NCI-H2081 treated with DMSO at 0.1 percent for 48 hours (cell line): ENCODE results near the gene PRKX.
"Not testable (repeated sequence)": the region's sequence is repeated elsewhere in the genome, so short reads cannot be mapped to it uniquely, and the experiment has no call there.

Source experiments
- DNase-seq: peaks from one replicate; lab custom pipeline; 2025; lab: John Stamatoyannopoulos, UW

Gene PRKX

GRCh38 chrX:3711331-3711917 lies 2.0 kb downstream of the PRKX start:
- DNase-seq, result no peak

GRCh38 chrX:3707673-3708274 lies 5.7 kb downstream of the PRKX start:
- DNase-seq, result not testable (repeated sequence)

- DNase-seq, result no peak
Observed at GRCh38 chrX:3706481-3706880, 7.0 kb downstream of the PRKX start.

- DNase-seq, result not testable (repeated sequence)
Observed at GRCh38 chrX:3703251-3703650, 10.2 kb downstream of the PRKX start.

GRCh38 chrX:3702095-3702494 lies 11.4 kb downstream of the PRKX start:
- DNase-seq, result not testable (repeated sequence)

GRCh38 chrX:3701445-3701928 lies 12.0 kb downstream of the PRKX start:
- not testable (repeated sequence) for DNase-seq

GRCh38 chrX:3699821-3700381 lies 13.5 kb downstream of the PRKX start:
- DNase-seq, result no peak

GRCh38 chrX:3697701-3698279 lies 15.7 kb downstream of the PRKX start:
- peak; percentile 67 for DNase-seq

- DNase-seq, result no peak
Observed at GRCh38 chrX:3697220-3697684, 16.2 kb downstream of the PRKX start.

- no peak for DNase-seq
Observed at GRCh38 chrX:3695536-3695935, 17.9 kb downstream of the PRKX start.

- DNase-seq, result no peak
Observed at GRCh38 chrX:3690140-3690539, 23.3 kb downstream of the PRKX start.

GRCh38 chrX:3683236-3683635 lies 30.2 kb downstream of the PRKX start:
- DNase-seq, result not testable (repeated sequence)

- no peak for DNase-seq
Observed at GRCh38 chrX:3680459-3680858, 33.0 kb downstream of the PRKX start.

GRCh38 chrX:3679669-3680068 lies 33.8 kb downstream of the PRKX start:
- DNase-seq, result no peak

- DNase-seq, result no peak
Observed at GRCh38 chrX:3678328-3678727, 35.1 kb downstream of the PRKX start.

- DNase-seq, result no peak
Observed at GRCh38 chrX:3674881-3675280, 38.6 kb downstream of the PRKX start.

- no peak for DNase-seq
Observed at GRCh38 chrX:3669841-3670475, 43.5 kb downstream of the PRKX start.

- DNase-seq, result no peak
Observed at GRCh38 chrX:3666975-3667374, 46.5 kb downstream of the PRKX start.

- no peak for DNase-seq
Observed at GRCh38 chrX:3664921-3665320, 48.5 kb downstream of the PRKX start.

- DNase-seq, result not testable (repeated sequence)
Observed at GRCh38 chrX:3663576-3664250, 49.7 kb downstream of the PRKX start.

GRCh38 chrX:3659761-3660160 lies 53.7 kb downstream of the PRKX start:
- no peak for DNase-seq

- no peak for DNase-seq
Observed at GRCh38 chrX:3655181-3655580, 58.3 kb downstream of the PRKX start.
